ENCODE measurements around the gene ATXN1. TPM values are rescaled to one million over a fixed set of nuclear protein-coding genes. Genes with fewer than 3 reads are reported as not detected.
"Not testable (repeated sequence)": the region's sequence is repeated elsewhere in the genome, so short reads cannot be mapped to it uniquely, and the experiment has no call there.

ATXN1 gene
- total and polyA plus RNA-seq, 2 experiments from 2014 or later: 4.8 to 9.1 TPM

- not testable (repeated sequence) for H3K9me3 Mint-ChIP-seq; H4K20me1 ChIP-seq (replicated peaks; ENCODE audit: insufficient read depth); DNase-seq (ENCODE audit: low spot score); H3K36me3 Mint-ChIP-seq (ENCODE audit: low read depth); H3K27ac ChIP-seq (ENCODE audit: low read depth); H3K27me3 Mint-ChIP-seq (ENCODE audit: insufficient read depth, low read depth, poor library complexity); H3K4me2 ChIP-seq; H2AFZ ChIP-seq; H3K4me1 ChIP-seq (ENCODE audit: insufficient read depth); H3K4me3 Mint-ChIP-seq; ATAC-seq; H3K79me2 ChIP-seq (replicated peaks; ENCODE audit: insufficient read depth); H3K27me3 ChIP-seq (ENCODE audit: insufficient read depth); H3K36me3 ChIP-seq (ENCODE audit: insufficient read depth); H3F3A ChIP-seq (replicated peaks; ENCODE audit: low read depth); H3K9me2 ChIP-seq (ENCODE audit: insufficient read depth); H3K4me1 Mint-ChIP-seq; H3K27ac Mint-ChIP-seq; H3K4me3 ChIP-seq
Observed at GRCh38 chr6:16378360-16378759, 382.9 kb downstream of the ATXN1 start.

- Histone ChIP-seq H4K20me1 (replicated peaks; ENCODE audit: insufficient read depth) (no peaks in the 10 kb centered on the region), H3K4me3 (no peak overlapping the region), H3K27me3 (ENCODE audit: insufficient read depth) (no peaks in the 10 kb centered on the region), H3K4me2 (no peak overlapping the region), H2AFZ (no peak overlapping the region), H3K79me2 (replicated peaks; ENCODE audit: insufficient read depth) (no peaks in the 10 kb centered on the region), H3K9me2 (ENCODE audit: insufficient read depth) (no peaks in the 10 kb centered on the region), H3K4me1 (ENCODE audit: insufficient read depth) (no peaks in the 10 kb centered on the region), H3K36me3 (ENCODE audit: insufficient read depth) (no peaks in the 10 kb centered on the region), H3K27ac (ENCODE audit: low read depth) (no peak overlapping the region), H3F3A (replicated peaks; ENCODE audit: low read depth) (no peaks in the 10 kb centered on the region)
- Mint-ChIP-seq H3K36me3 (ENCODE audit: low read depth) (no peaks in the 10 kb centered on the region), H3K4me1 (peaks cover 3% of the 10 kb centered on the region; the same call in 2 of the 3 replicates), H3K4me3 (no peak overlapping the region), H3K27ac (no peak overlapping the region), H3K9me3 (no peaks in the 10 kb centered on the region), H3K27me3 (ENCODE audit: insufficient read depth, low read depth, poor library complexity) (peaks cover 2% of the 10 kb centered on the region)
- TF ChIP-seq ETS1 (IDR thresholded peaks at IDR 0.05) (no peak), CTCF (conservative IDR thresholded peaks at IDR 0.05; ENCODE audit: low read depth in 2 of 2) (no peak)
- ATAC-seq (no peak), DNase-seq (ENCODE audit: low spot score) (no peak)
Observed at GRCh38 chr6:16377470-16377869, 383.8 kb downstream of the ATXN1 start.

GRCh38 chr6:16375843-16376242 is 385.4 kb downstream of the ATXN1 start:
- H3K4me3 ChIP-seq: no peak overlapping the region
- H3K4me1 Mint-ChIP-seq: peaks cover 3% of the 10 kb centered on the region; the same call in 2 of the 3 replicates
- H3F3A ChIP-seq (replicated peaks; ENCODE audit: low read depth): no peaks in the 10 kb centered on the region
- H3K36me3 Mint-ChIP-seq (ENCODE audit: low read depth): no peaks in the 10 kb centered on the region
- H2AFZ ChIP-seq: no peak overlapping the region
- H3K27ac Mint-ChIP-seq: no peak overlapping the region
- ATAC-seq (no peak), DNase-seq (ENCODE audit: low spot score) (no peak)
- no peaks in the 10 kb centered on the region for H3K36me3 ChIP-seq (ENCODE audit: insufficient read depth)
- H3K27me3 ChIP-seq (ENCODE audit: insufficient read depth): no peaks in the 10 kb centered on the region
- H3K9me2 ChIP-seq (ENCODE audit: insufficient read depth): no peaks in the 10 kb centered on the region; the same call in 1 of the 2 replicates
- H4K20me1 ChIP-seq (replicated peaks; ENCODE audit: insufficient read depth): no peaks in the 10 kb centered on the region
- H3K4me1 ChIP-seq (ENCODE audit: insufficient read depth): no peaks in the 10 kb centered on the region
- H3K27me3 Mint-ChIP-seq (ENCODE audit: insufficient read depth, low read depth, poor library complexity): peaks cover 2% of the 10 kb centered on the region
- H3K27ac ChIP-seq (ENCODE audit: low read depth): no peak overlapping the region
- H3K4me3 Mint-ChIP-seq: no peak overlapping the region
- H3K79me2 ChIP-seq (replicated peaks; ENCODE audit: insufficient read depth): no peaks in the 10 kb centered on the region
- no peaks in the 10 kb centered on the region for H3K9me3 Mint-ChIP-seq
- H3K4me2 ChIP-seq: no peak overlapping the region
- TF ChIP-seq ETS1 (IDR thresholded peaks at IDR 0.05) (no peak), ZNF462 (CRISPR knock-in tag; IDR thresholded peaks at IDR 0.05) (no peak), ZNF331 (CRISPR knock-in tag; IDR thresholded peaks at IDR 0.05; ENCODE audit: low read depth) (no peak)

All from GM23338 (cell line).